ENCODE results near the gene DOCK6. TPM values are rescaled to one million over a fixed set of nuclear protein-coding genes. Genes with fewer than 3 reads are reported as not detected.
A peak's percentile ranks its signal among the peaks of the same experiment; 100 is the strongest.

The DOCK6 gene
- total RNA-seq, 2 experiments from 2014 or later, result 24.1 to 74.6 TPM

- no peak for TF ChIP-seq EZH2phosphoT487 (IDR thresholded peaks at IDR 0.05; ENCODE audit: borderline replicate concordance, low read depth, low read length)
- no peak; the same call in 1 of the 2 replicates for TF ChIP-seq CTCF (conservative IDR thresholded peaks at IDR 0.05; ENCODE audit: low read length)
- H4K20me1 ChIP-seq (ENCODE audit: insufficient read depth, low read length), result no peaks in the 10 kb centered on the region
- H3K9me3 ChIP-seq (ENCODE audit: low read length), result no peaks in the 10 kb centered on the region
- H3K9me2 ChIP-seq (ENCODE audit: insufficient read depth, low read length), result no peaks in the 10 kb centered on the region
- peaks cover 31% of the 10 kb centered on the region for H3K79me2 ChIP-seq (ENCODE audit: insufficient read depth, low read depth, low read length)
- CTCF ChIA-PET (ENCODE audit: unreplicated experiment), result no interaction called here
- H2AFZ ChIP-seq (ENCODE audit: low read length), result peak within 1 kb of the TSS; percentile 5; the same call in 1 of the 2 replicates
- no TSS peak for BruUV-seq (replicated peaks)
- peak; percentile 86 for DNase-seq (ENCODE audit: low spot score)
- peak within 1 kb of the TSS; percentile 97 for H3K4me3 ChIP-seq (ENCODE audit: low read depth, low read length, poor library complexity, severe bottlenecking)
- H3K36me3 ChIP-seq (ENCODE audit: insufficient read depth, low read length), result peaks cover 31% of the 10 kb centered on the region
- intact Hi-C loops (cut with micrococcal nuclease; ENCODE audit: unreplicated experiment), result loop anchor here (2.0 to 10.0 kb wide), 3 partner anchors 43 to 543 kb away; partner anchors contain the start of genes ILF3 and SPC24
- POLR2A ChIA-PET, result no interaction called here
- H3K4me1 ChIP-seq (ENCODE audit: insufficient read depth, low read length, poor library complexity, severe bottlenecking), result peaks cover 53% of the 10 kb centered on the region
- H3K27ac ChIP-seq (ENCODE audit: low read depth, low read length, poor library complexity, severe bottlenecking), result peak within 1 kb of the TSS; percentile 95
- H3K4me2 ChIP-seq (ENCODE audit: low read length), result peak within 1 kb of the TSS; percentile 99
These were observed 64.8 kb downstream of the DOCK6 start, which contains the start of gene KANK2 for GRCh38 chr19:11197291-11198174. KANK2 (minus strand) TSS chr19:11197545; CDS start chr19:11194511, 3,034 bp downstream.

GRCh38 chr19:11196406-11197287, 65.7 kb downstream of the DOCK6 start:
- no peaks in the 10 kb centered on the region for H4K20me1 ChIP-seq (ENCODE audit: insufficient read depth, low read length)
- DNase-seq (ENCODE audit: low spot score), result peak; percentile 53
- H3K27ac ChIP-seq (ENCODE audit: low read depth, low read length, poor library complexity, severe bottlenecking), result peak overlapping the region; percentile 95
- TSS peak; percentile 52 for BruUV-seq (replicated peaks)
- intact Hi-C loops (cut with micrococcal nuclease; ENCODE audit: unreplicated experiment), result loop anchor here (2.0 to 10.0 kb wide), 3 partner anchors 42 to 542 kb away; partner anchors contain the start of genes ILF3 and SPC24
- no peak overlapping the region for H2AFZ ChIP-seq (ENCODE audit: low read length)
- peak overlapping the region; percentile 99 for H3K4me2 ChIP-seq (ENCODE audit: low read length)
- H3K4me3 ChIP-seq (ENCODE audit: low read depth, low read length, poor library complexity, severe bottlenecking), result peak overlapping the region; percentile 97
- peaks cover 33% of the 10 kb centered on the region for H3K36me3 ChIP-seq (ENCODE audit: insufficient read depth, low read length)
- POLR2A ChIA-PET, result no interaction called here
- H3K4me1 ChIP-seq (ENCODE audit: insufficient read depth, low read length, poor library complexity, severe bottlenecking), result peaks cover 62% of the 10 kb centered on the region
- no peaks in the 10 kb centered on the region for H3K9me3 ChIP-seq (ENCODE audit: low read length)
- peaks cover 31% of the 10 kb centered on the region for H3K79me2 ChIP-seq (ENCODE audit: insufficient read depth, low read depth, low read length)
- H3K9me2 ChIP-seq (ENCODE audit: insufficient read depth, low read length), result no peaks in the 10 kb centered on the region
- CTCF ChIA-PET (ENCODE audit: unreplicated experiment), result no interaction called here
- TF ChIP-seq CTCF (conservative IDR thresholded peaks at IDR 0.05; ENCODE audit: low read length), result no peak
- TF ChIP-seq EZH2phosphoT487 (IDR thresholded peaks at IDR 0.05; ENCODE audit: borderline replicate concordance, low read depth, low read length), result no peak
